OCI-LY1 (cell line): ENCODE data around the gene VSIG8.

Source experiments
- H2AFZ ChIP-seq: fragments of 200-600 bp; sonication (generic), shearing (Covaris generic); 2 replicates; pipeline ENCODE4 v1.6.0; 2014; ENCODE audit warnings: antibody characterized with exemption, mild to moderate bottlenecking, low read length
- H3F3A ChIP-seq: fragments of 200-600 bp; sonication (generic), shearing (Covaris generic); 2 replicates; pipeline ENCODE4 v1.6.0; 2014; ENCODE audit warnings: mild to moderate bottlenecking, antibody characterized with exemption, low read length, moderate library complexity; ENCODE audit not compliant: insufficient read depth
- H3K27ac ChIP-seq: fragments of 200-600 bp; sonication (generic); 2 replicates; pipeline ENCODE4 v1.5.1; 2014; ENCODE audit warnings: low read length, mixed run types, mild to moderate bottlenecking, low read depth; ENCODE audit not compliant: poor library complexity, severe bottlenecking
- H3K27me3 ChIP-seq: fragments of 200-600 bp; sonication (generic); 2 replicates; pipeline ENCODE4 v1.6.0; 2014; ENCODE audit warnings: antibody characterized with exemption, mild to moderate bottlenecking, low read length, moderate library complexity; ENCODE audit not compliant: insufficient read depth
- H3K36me3 ChIP-seq: fragments of 200-600 bp; sonication (generic); 2 replicates; pipeline ENCODE4 v1.6.1; 2014; ENCODE audit warnings: mild to moderate bottlenecking, antibody characterized with exemption, low read length, moderate library complexity, mixed read lengths; ENCODE audit not compliant: insufficient read depth
- H3K4me1 ChIP-seq: fragments of 200-600 bp; sonication (generic); 2 replicates; pipeline ENCODE4 v1.5.1; 2014; ENCODE audit warnings: mild to moderate bottlenecking, low read length, moderate library complexity; ENCODE audit not compliant: insufficient read depth, severe bottlenecking
- H3K4me2 ChIP-seq: fragments of 200-600 bp; sonication (generic), shearing (Covaris generic); 2 replicates; pipeline ENCODE4 v1.6.1; 2014; ENCODE audit warnings: low read length
- H3K4me3 ChIP-seq: fragments of 200-600 bp; sonication (generic); 2 replicates; pipeline ENCODE4 v1.5.1; 2014; ENCODE audit warnings: low read length, low read depth, mild to moderate bottlenecking, mixed read lengths; ENCODE audit not compliant: poor library complexity, severe bottlenecking
- H3K79me2 ChIP-seq: fragments of 200-600 bp; shearing (Covaris generic); 2 replicates; pipeline ENCODE4 v1.6.1; 2016; ENCODE audit warnings: mixed run types, low read length, mixed read lengths; ENCODE audit not compliant: insufficient read depth
- H3K9ac ChIP-seq: fragments of 200-600 bp; sonication (generic), shearing (Covaris generic); 2 replicates; pipeline ENCODE4 v1.6.1; 2014; ENCODE audit warnings: mild to moderate bottlenecking, low read length, mixed read lengths
- H3K9me2 ChIP-seq: fragments of 200-600 bp; sonication (generic), shearing (Covaris generic); 2 replicates; pipeline ENCODE4 v1.6.1; 2014; ENCODE audit warnings: low read depth, mild to moderate bottlenecking, low read length, mixed read lengths
- H3K9me3 ChIP-seq: fragments of 200-600 bp; shearing (Covaris generic); 2 replicates; pipeline ENCODE4 v1.6.1; 2014; ENCODE audit warnings: low read length, mixed read lengths
- H4K20me1 ChIP-seq: fragments of 200-600 bp; sonication (generic), shearing (Covaris generic); 2 replicates; pipeline ENCODE4 v1.6.0; 2016; ENCODE audit warnings: mild to moderate bottlenecking, low read length; ENCODE audit not compliant: insufficient read depth
- CTCF ChIP-seq: fragments of 200-600 bp; sonication (generic), shearing (Covaris generic); IDR thresholded peaks from 2 replicates; pipeline ENCODE4 v1.5.1; 2017; ENCODE audit warnings: mild to moderate bottlenecking, antibody characterized with exemption, low read length, moderate library complexity, mixed read lengths
- EZH2 ChIP-seq: fragments of 200-600 bp; sonication (generic), shearing (Covaris generic); IDR thresholded peaks from 2 replicates; pipeline ENCODE4 v1.8.0; 2017; ENCODE audit warnings: borderline replicate concordance, mixed run types, mild to moderate bottlenecking, antibody characterized with exemption, low read length, moderate library complexity, mixed read lengths

The VSIG8 gene

GRCh38 chr1:159847231-159847630 lies 15.2 kb downstream of the VSIG8 start:
- Histone ChIP-seq H3F3A (no peaks in the 10 kb centered on the region), H3K9ac (no peak overlapping the region), H3K9me2 (no peaks in the 10 kb centered on the region), H3K4me2 (no peak overlapping the region), H3K4me3 (no peak overlapping the region), H3K27me3 (0 out of 2 replicates have a peak, but pooled peaks cover 5% of the 10 kb centered on the region), H3K4me1 (no peaks in the 10 kb centered on the region), H4K20me1 (no peaks in the 10 kb centered on the region), H3K27ac (no peak overlapping the region), H3K9me3 (no peaks in the 10 kb centered on the region), H3K79me2 (no peaks in the 10 kb centered on the region), H2AFZ (no peak overlapping the region), H3K36me3 (no peaks in the 10 kb centered on the region)
- TF ChIP-seq EZH2, result no peak
- no peak for TF ChIP-seq CTCF

- H3K4me3 ChIP-seq, result no peak overlapping the region
Measured at GRCh38 chr1:159845751-159846629, 16.5 kb downstream of the VSIG8 start.

GRCh38 chr1:159843459-159843858 lies 19.0 kb downstream of the VSIG8 start:
- Histone ChIP-seq H3K9me2 (no peaks in the 10 kb centered on the region), H3K4me1 (no peaks in the 10 kb centered on the region), H3K9me3 (no peaks in the 10 kb centered on the region), H3K4me2 (no peak overlapping the region), H3K9ac (no peak overlapping the region), H3K36me3 (no peaks in the 10 kb centered on the region), H3K4me3 (no peak overlapping the region), H3K27me3 (0 out of 2 replicates have a peak, but pooled peaks cover 6% of the 10 kb centered on the region), H3F3A (no peaks in the 10 kb centered on the region), H3K27ac (no peak overlapping the region), H3K79me2 (no peaks in the 10 kb centered on the region), H4K20me1 (no peaks in the 10 kb centered on the region), H2AFZ (no peak overlapping the region)
- TF ChIP-seq EZH2, result no peak
- TF ChIP-seq CTCF, result no peak

More at GRCh38 chr1:159845751-159846629, 16.5 kb downstream of the VSIG8 start:
- Histone ChIP-seq H3K79me2 (no peaks in the 10 kb centered on the region), H3K9ac (no peak overlapping the region), H3K9me3 (no peaks in the 10 kb centered on the region), H3K4me1 (no peaks in the 10 kb centered on the region), H3K36me3 (no peaks in the 10 kb centered on the region), H4K20me1 (no peaks in the 10 kb centered on the region), H3K27ac (no peak overlapping the region), H2AFZ (no peak overlapping the region), H3K4me2 (no peak overlapping the region), H3K9me2 (no peaks in the 10 kb centered on the region), H3K27me3 (0 out of 2 replicates have a peak, but pooled peaks cover 5% of the 10 kb centered on the region), H3F3A (no peaks in the 10 kb centered on the region)
- TF ChIP-seq CTCF, result no peak
- no peak for TF ChIP-seq EZH2
